CD4-positive, alpha-beta T cell treated with Interleukin-15 for 1 hour (primary cell): ENCODE measurements around the gene HYDIN.
"Not testable (repeated sequence)": the region's sequence is repeated elsewhere in the genome, so short reads cannot be mapped to it uniquely, and the experiment has no call there.

Source experiments
- DNase-seq: peaks from one replicate; pipeline ENCODE4 v3.0.0-alpha.2; 2020

The HYDIN gene

DNA sequence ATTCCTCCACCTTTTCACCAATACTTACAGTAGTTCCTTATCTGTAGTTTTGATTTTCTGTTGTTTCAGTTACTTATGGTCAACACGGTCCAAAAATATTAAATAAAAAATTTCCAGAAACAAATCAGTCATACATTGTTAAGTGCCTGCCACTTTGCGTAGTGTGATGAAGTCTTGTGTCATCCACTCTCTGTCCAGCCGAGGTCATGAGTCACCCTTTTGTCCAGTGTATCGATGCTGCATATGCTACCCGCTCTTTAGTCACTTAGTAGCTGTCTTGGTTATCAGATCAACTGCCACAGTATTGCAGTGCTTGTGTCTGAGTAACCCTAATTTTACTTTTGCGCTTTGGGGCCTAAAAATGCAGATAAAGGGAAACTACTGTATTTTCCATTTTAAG lies 146.9 kb downstream of the HYDIN start:
- not testable (repeated sequence) for DNase-seq

DNA sequence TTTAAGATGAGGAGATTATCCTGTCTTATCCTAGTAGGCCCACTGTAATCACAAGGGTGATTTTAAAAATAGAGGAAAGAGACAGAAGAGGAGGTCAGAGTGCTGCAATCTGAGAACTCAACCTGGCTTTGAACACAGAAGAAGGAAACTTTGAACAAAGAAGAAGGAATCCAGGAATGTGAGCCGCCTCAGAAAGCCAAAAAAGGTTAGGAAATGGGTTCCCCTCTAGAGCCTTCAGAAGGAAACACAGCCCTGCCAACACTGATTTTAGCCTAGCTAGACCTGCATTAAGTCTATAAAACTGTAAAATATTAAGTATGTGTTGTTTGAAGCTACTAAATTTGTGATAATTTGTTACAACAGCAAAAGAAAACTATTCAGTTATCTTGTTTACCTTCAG lies 149.7 kb downstream of the HYDIN start:
- DNase-seq, result not testable (repeated sequence)

DNA sequence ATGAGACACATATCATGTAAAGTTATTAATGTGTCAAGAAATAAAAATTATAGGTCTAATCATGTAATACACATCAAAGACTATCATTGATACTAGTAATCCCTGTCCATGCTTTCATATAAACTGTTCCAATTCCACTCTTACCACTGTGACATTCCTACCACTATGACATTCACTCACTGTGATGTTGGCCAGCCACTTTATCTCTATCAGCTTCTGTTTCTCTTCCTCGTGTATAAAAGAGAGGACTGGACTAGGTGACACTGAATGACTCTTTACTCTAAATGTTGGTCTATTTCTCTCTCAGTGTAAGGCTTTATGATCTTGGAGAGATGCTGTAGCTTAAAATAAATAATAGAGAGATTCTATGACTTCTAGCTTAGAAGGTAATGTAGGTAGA lies 150.3 kb downstream of the HYDIN start:
- DNase-seq, result not testable (repeated sequence)

DNA sequence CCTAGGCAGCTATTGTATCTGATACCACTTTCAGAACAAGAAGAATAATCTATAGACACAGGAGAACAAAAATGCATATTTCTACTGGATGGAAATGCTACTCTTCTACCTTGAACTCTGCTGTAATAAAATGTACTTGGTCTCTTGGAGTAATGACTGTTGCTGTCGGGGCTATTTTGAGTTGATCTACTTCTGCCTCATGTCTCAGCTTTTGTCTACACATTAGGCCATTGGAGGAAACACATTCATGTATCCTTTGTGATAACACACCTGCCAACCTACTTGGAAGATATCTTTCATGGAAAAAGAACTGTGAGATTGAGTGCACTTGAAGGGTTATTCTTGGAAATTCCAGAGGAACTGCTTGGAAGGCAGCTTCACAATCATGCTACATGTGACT lies 159.9 kb downstream of the HYDIN start:
- not testable (repeated sequence) for DNase-seq

DNA sequence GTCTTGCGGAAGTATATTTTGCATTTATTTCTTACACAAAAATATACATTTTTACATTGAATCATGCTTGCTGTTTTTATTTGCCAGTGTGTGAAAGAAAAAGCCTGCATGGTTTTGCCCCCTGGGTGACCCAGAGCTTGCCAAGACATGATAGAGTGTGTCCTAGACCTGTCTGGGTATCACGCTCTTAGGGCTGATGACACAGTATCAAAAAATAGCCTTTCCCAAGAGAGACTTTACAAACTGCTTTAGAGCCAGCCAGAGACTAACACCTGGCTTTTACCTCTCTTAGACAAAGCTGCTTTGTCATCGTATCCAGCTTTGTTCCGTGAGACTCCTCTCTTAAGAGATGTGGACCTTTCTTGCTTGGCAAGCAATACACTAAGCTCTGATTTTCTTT lies 160.7 kb downstream of the HYDIN start:
- not testable (repeated sequence) for DNase-seq

DNA sequence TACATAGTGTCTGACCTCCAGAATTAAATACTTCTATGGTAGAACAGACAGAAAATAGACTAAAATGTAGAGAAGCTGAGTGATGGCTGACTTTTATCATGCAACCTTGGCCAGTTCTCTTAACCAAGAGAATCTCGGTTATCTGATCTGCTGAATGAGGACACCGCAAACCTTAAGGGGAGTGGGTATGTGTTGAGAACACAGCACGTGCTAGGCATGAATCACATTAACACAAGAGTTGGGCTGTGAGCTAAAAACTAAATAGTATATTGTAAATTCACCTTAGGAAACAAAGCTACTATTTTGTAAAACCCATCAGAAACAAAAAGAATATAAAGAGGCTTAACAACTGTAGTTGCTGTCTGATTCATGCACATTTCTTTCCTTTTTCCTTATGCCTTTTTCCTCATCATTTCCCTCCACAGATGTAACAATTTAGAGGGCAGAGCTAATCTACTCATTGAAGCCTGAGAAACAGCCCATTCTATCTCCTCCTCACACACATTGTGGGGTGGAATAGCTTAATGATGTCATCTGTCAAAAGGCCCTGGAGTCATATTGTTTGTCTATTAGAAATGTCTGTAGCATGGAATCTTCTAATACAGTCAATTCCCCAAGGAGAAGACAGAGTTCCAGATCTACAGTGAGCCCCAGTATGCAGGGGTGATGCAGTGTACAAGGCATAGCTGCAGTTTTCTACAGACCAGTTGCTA lies 176.5 kb downstream of the HYDIN start:
- DNase-seq, result not testable (repeated sequence)

DNA sequence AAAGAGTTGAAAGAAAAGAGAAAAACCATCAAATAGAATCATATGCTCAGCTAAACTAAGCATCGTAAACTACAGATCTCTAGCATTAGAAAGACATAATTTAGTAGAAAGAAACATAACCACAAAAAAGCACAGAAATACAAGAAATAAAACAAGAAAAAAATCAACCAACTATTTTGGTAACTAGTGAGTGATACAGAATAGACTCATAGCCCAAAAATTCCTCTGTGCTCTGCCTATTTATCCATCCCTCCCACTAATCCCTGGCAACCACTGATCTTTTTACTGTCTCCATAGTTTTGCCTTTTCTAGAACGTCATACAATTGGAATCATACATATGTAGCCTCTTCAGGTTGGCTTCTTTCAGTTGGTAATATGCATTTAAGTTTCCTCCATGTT lies 180.2 kb downstream of the HYDIN start:
- DNase-seq, result not testable (repeated sequence)

DNA sequence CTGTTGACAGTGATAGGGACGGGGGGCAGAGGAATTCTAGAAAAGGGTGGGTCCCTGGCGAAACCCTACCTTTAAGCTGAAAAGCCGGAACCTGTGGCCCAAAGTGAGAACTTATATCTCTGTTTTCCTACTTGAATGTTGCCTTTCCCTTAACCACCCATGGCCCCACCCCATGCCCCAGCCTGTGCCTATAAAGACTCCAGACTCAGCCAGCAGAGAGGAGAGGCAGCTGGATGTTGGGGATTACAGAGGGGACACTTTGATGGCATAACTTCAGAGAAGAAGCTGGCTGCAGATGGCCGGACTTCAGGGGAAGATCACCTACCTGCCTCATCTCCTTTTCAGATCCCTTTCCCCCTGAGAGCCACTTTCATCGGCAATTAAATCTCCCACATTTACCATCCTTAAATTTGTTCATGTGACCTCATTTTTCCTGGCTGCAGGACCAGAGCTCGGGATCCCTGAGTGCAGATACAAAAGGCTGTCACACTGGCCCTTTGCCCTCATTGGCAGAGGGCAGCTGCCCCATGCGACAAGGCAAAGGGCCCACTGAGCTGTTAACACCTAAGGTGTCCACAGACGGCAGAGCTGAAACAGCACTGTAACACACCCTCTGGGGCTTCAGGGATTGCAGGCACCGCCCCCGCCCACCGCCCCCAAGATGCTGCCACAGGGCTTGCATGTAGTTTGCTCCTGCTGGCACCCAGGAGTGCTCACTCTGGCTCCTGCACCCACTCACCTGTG lies 191.0 kb downstream of the HYDIN start:
- DNase-seq, result not testable (repeated sequence)

DNA sequence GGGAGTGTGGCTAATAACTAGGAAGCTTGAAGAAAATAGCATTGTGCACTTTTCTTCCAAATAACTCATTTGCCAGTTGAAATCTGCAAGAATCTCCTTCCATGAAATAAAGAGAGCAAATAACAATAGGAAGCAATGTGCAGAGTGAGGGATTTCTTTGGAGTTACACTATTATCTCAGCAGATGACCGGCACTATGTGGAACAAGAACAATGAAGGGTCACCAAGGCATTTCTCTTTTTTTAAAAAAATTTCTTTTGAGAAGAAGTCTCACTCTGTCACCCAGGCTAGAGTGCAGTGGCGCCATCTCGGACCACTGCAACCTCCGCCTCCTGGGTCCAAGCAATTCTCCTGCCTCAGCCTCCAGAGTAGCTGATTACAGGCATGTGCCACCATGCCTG lies 192.1 kb downstream of the HYDIN start:
- DNase-seq, result not testable (repeated sequence)

DNA sequence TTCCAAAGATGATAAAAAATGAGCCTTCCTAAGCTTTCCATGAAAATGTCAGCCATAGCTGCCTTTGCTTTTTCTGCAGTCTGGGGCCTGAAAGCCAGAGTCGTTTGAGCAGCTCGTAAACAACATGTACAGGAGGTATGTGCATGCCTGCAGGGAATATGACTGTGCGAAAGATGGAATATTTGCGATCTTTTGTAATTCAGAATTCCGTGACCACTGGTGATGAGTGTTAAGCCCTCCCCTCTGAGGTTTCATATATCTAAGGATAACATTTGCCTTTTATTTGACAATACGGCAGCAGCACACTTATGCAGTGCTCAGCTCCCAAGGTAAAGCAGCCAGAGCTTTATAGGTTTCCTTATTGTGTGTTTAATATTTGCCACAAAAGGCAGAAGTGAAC lies 192.5 kb downstream of the HYDIN start:
- DNase-seq, result not testable (repeated sequence)

DNA sequence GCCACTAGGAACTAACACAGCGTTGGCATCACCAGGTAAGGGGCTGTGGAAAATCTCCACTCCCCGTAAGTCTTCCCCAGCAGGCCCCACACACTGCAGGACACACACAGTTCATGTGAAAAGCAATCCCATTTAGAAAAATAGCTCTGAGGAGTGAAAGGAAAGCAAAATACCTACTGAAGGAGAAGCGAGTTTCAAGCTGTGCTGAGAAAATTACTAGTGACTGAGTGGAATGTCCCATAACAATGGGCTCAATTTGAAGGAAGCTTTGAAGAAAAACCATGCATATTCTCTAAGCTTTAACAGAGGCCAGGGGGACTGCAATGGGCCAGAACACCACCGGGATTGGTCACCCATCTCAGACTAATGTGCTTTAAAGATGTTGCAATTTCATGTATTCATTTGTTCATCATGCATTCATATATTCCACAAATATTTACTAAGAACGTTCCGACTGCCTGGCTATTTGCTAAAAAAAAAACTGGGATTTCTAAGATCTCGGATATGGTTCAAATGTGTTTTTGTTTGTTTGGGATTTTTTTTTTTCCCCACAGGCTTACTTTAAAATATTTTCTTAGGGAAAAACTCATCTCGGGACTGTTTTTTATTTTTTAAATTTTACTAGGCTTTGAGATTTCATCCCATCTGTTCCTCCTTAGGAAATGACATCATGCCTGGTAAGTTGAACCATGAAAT lies 202.3 kb downstream of the HYDIN start:
- not testable (repeated sequence) for DNase-seq

DNA sequence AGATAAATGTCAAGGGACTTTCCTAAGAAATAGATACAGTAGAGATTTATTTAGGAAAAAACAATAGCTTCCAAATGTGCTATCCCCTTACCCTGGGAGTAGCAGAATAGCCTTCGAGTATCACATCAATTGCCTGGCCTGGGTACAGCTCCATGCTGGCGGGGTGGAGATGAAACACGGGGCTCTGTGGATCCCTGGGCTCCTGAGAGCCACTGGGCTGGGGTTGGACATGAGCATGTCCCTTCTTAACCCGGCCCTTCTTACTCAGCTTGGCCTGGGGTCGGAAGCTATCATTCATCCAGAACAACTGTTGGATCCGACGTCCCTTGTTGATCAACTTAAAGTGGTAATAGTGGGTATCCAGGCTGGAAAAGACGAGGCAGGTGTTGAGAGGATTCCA lies 203.0 kb downstream of the HYDIN start:
- not testable (repeated sequence) for DNase-seq

DNA sequence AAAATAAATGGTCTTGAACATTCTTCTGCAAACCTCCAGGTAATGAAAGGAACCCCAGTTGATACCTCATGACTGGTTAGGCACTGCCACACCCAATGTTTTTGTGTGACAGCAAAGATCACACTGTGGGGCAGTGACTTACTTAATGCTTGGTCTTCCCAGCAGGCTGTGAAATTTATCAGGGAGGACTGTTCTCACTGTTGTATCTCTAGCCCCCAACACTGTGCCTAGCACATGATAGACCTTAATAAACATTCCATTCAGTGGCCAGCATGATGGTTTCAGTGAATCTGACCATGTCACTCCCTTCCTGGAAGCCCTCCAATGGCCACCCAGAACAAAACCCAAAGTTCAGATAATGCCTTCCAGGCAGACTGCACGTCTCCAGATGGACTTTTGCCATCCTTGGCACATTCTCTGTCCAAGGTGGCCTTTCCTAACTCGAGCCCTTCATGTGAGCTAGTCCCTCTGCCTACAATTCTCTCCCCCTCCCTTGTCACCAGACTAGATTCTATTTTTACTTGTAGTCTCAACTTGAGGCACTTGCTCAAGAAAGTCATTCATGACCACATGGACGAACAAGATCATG lies 206.6 kb downstream of the HYDIN start:
- not testable (repeated sequence) for DNase-seq

DNA sequence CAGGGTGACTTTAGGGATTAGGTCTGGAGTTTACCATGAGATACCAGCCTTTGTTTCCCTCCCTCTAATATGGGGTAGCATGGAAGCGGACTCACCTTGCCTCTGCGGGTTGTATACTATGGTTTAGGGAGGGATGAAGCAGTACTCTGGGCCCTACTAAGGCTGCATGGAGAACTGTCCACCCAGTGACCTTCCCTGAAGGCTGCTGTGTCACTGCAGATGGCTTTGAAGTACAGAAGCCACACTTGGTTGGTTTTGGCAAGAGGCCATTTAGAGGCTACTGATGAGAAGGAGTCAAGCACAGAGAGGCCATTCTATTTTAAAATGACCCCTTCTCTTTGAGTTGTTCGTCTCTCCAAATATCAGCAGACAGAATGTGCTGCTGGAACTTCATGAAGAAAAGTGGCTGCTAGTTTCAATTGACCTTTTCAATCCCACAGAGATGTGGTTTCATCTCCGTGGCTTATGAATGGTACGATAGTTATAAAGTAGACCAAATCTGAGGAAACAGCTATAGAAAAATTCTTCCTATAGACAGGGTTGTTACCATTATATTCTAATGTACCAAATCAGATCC lies 208.5 kb downstream of the HYDIN start:
- not testable (repeated sequence) for DNase-seq

DNA sequence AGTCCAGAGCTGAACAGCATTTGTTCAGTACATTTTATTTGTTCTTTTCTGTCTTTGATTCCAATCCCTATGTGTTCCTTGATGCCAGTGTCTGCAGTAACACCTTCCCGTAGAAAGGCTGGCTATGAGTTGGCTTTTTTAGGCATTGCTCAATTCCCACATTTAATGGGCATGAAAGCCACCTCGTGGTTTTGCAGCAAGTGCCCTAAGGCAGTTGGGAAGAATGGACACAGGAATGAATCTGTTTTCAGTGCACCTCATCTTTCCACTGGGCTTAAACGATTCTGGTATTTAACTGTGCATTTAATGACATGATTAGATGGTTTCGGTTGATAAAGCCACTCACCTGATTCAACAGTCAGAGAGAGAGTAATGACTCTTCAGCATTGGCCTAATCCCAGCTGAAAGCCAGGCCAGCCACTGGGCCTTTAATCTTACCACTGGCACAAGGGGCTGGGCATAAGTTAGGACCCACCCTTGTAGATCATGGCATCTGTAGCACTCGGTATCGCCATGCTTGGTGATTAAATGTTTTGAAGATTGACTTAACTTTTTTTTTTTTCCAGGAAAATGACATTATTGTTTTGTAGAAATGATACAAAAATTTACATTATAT lies 211.3 kb downstream of the HYDIN start:
- DNase-seq, result not testable (repeated sequence)

DNA sequence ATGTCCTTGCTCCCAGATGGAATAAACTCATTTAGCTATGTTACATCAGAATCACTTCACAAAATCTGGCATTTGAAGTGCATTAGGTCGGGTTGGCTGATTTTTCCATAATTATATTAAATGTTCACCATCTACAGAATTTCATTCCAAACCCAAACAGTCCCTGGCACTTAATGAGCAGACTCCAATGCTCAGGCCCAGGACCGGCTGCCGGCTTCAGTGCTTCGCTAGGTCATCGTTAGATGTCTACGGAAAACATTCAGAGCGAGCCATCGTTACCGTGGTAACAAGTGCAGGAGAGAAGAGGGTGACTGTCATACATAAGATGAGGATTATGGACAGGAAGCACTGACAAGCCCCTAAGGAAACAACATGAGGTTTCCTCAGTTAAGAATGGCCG lies 215.1 kb downstream of the HYDIN start:
- DNase-seq, result not testable (repeated sequence)

DNA sequence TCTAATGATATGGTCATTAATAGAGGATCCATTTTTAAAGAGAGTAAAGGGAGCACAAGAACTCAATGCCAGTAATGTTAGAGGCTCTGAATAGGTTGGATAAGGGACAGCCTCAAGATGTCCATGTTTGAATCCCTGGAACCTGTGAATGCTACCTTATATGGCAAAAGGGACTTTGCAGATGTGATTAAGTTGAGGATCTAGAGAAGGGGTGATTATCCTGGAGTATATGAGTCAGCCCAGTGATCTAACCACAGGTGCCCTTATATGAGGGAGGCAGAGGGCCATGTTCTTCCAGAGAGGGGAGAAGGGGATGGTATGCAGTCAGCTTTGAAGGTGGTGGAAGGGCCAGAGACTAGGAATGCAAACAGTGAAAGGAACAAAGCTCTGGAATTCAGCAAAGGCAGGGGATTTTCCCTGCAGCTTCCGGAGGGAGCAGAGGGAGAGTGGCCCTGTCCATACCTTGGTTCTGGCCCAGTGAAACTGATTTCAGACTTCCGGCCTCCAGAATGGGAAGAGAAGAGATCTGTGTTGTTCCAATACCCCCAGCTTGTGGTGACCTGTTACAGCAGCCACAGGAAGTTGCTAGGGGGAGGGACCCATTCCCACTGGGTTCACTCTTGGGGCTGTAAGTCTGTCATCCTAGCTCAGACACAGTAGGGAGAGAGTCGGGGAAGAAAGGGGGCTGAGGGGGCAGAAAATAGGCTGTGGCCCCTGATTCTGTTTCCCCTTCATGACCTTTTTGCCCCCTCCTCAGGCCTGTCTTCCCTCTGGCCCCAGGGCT lies 220.9 kb downstream of the HYDIN start:
- not testable (repeated sequence) for DNase-seq

DNA sequence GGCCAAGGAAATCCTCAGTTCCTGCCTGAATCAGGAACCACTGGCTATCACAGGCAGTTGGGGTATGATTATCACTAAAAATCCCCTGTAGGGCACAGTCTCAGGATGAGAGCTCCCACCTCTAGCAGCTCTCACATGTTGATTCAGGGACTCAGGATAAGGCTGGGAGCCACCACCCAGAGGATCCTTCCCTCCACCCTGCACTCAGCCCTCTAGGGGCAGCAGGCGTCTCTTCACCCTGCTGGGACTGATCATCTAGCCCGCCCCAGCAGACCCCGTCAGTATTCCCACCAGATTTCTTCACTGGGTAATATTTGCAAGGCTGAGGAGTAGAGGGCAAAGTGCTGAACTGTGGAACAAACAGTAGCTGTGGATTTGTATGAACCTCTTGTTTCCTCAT lies 224.0 kb downstream of the HYDIN start:
- not testable (repeated sequence) for DNase-seq

DNA sequence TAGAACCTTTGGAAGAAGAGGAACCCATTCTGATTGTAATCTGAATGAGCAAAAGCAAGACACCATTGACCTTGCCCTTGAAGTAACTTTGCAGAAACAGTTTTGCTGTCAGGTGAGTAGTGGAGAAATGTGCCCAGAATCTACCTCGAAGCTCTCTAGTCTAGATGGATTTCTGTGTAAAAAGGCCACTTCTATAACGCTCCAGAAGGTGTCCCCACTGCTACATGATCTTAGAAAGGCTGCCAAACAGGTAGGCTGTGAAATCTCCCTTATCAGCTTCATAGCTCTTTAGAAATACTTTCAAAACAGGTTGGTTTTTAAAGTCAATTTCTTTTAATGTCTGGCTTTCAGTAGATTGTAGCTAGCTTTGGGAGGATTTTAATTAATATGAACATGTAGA lies 230.8 kb downstream of the HYDIN start:
- not testable (repeated sequence) for DNase-seq

DNA sequence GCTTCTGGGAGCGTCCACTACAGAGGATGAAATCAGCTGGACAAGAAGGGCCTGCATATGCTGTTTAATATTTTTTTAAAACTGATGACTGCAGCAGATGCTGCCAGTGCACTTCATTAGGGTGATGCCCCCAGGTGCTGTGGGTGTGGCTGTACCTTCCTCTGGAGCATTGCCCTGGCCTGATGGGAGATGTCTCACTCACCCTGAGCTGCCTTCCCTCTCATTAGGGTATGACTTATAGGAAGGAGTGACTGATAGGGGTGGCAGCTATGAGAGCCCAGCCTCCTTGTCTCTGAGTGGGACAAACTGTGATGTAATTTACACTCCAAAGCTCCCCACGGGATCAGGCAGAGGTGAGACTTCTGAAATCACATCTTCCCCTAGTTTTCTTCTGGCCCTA lies 234.7 kb downstream of the HYDIN start:
- not testable (repeated sequence) for DNase-seq

DNA sequence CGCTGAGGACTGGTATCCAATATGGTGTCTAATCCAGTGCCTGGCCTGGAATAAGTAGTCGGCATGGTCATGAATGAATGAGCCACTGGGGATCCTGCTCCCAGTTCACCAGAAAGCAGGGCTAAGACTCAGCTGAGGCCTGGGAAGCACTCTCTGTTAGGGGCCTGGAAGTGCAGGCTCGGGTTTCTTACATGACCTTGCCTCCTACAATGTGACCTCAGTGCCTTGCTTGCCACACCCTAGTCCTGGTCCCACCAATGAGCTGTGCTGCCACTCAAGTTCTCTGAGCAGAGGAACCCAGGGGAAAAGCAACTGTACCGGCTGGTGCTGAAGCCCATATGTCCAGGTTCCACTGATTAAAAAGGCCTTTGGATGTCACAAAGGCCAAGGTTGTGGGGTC lies 238.0 kb downstream of the HYDIN start:
- not testable (repeated sequence) for DNase-seq
